Left lung (tissue), 10 donors: ENCODE results near the gene OTOF. TPM values are rescaled to one million over a fixed set of nuclear protein-coding genes. Genes with fewer than 3 reads are reported as not detected.

Experiments used
- ATAC-seq: fragments of 200-7000 bp; cut with Tn5 transposase; one replicate; pipeline ENCODE4 v1.9.1; 2020; ENCODE audit warnings: moderate library complexity
- DNase-seq, 4 donors: peaks; one replicate each; pipeline ENCODE4 v3.0.0-alpha.2; 2013 to 2020
- H3K27ac ChIP-seq, 2 donors: fragments of 200-600 bp; sonication (generic) in 1 of 2; one replicate each; pipeline versions ENCODE4 v1.5.0 to v1.8.0; 2020 to 2021
- H3K27me3 ChIP-seq, 2 donors: fragments of 200-600 bp; sonication (generic) in 1 of 2; one replicate each; pipeline versions ENCODE4 v1.5.0 to v1.8.0; 2020 to 2021
- H3K36me3 ChIP-seq, 2 donors: fragments of 200-600 bp; sonication (generic) in 1 of 2; one replicate each; pipeline versions ENCODE4 v1.5.0 to v1.8.0; 2020 to 2021
- H3K4me1 ChIP-seq, 2 donors: fragments of 200-600 bp; one replicate each; pipeline ENCODE4 v1.8.0; 2021
- H3K4me3 ChIP-seq, 2 donors: fragments of 200-600 bp; sonication (generic) in 1 of 2; one replicate each; pipeline versions ENCODE4 v1.5.0 to v1.8.0; 2020 to 2021; ENCODE audit warnings: mild to moderate bottlenecking in 1 of 2
- H3K9me3 ChIP-seq, 2 donors: fragments of 200-600 bp; sonication (generic) in 1 of 2; one replicate each; pipeline versions ENCODE4 v1.5.0 to v1.8.0; 2020 to 2021
- CTCF ChIP-seq, 2 donors: fragments of 200-600 bp; sonication (generic) in 1 of 2; IDR thresholded peaks; one replicate each; pipeline versions ENCODE4 v1.5.0 to v1.8.0; 2021; ENCODE audit warnings: antibody characterized with exemption in 2 of 2
- intact Hi-C, 2 donors: fragments of 100-400 bp; cut with DNase I; formaldehyde crosslinking; loops; one replicate each; pipeline versions ENCODE4 v1.11.2 to v1.14.2; 2022
- polyA plus RNA-seq, 6 donors: library from polyadenylated mRNA; unstranded; fragments of 120-200 nt; gene quantifications; one replicate each; pipeline ENCODE4 v1.2.1, GENCODE V29; 2013; ENCODE audit not compliant: insufficient read length in 6 of 6
- total RNA-seq, 2 donors: library from RNA; stranded (reverse); fragmentation: NEBNext Ultra II Directional; extraction: Animal tissue kit (Norgen Biotek cat#: 25700); gene quantifications; one replicate each; pipeline ENCODE4 v1.2.1, GENCODE V29; 2021
- donor health status: DM: no; HTN: yes; CAD: no.
- donor health status: DM: no; HTN: no; CAD: no.

The OTOF gene
- total and polyA plus RNA-seq, 8 donors = 0.03 to 0.20 (median 0.10) TPM; not detected in 1

- no peak overlapping the region for H3K27ac ChIP-seq
- DNase-seq (no peak), ATAC-seq (no peak)
- no peak for TF ChIP-seq CTCF (IDR thresholded peaks at IDR 0.05)
- H3K4me1 ChIP-seq = no peaks in the 10 kb centered on the region
- H3K36me3 ChIP-seq = no peaks in the 10 kb centered on the region
- H3K27me3 ChIP-seq = no peaks in the 10 kb centered on the region
- H3K9me3 ChIP-seq = no peaks in the 10 kb centered on the region
- intact Hi-C loops = no loop called here
- no peak overlapping the region for H3K4me3 ChIP-seq
Observed at GRCh38 chr2:26444236-26444635, 33.7 kb downstream of the OTOF start.

- no peak for ATAC-seq
- no peak for TF ChIP-seq CTCF (IDR thresholded peaks at IDR 0.05)
- H3K4me1 ChIP-seq = no peaks in the 10 kb centered on the region
- no peaks in the 10 kb centered on the region for H3K9me3 ChIP-seq
- H3K4me3 ChIP-seq = no peak overlapping the region
- intact Hi-C loops = no loop called here
- no peak overlapping the region for H3K27ac ChIP-seq
- no peaks in the 10 kb centered on the region for H3K27me3 ChIP-seq
- DNase-seq = no peak
- no peaks in the 10 kb centered on the region for H3K36me3 ChIP-seq
Observed at GRCh38 chr2:26442707-26443106, 35.2 kb downstream of the OTOF start.

- TF ChIP-seq CTCF (IDR thresholded peaks at IDR 0.05) = no peak
- no peak for ATAC-seq
Observed at GRCh38 chr2:26442301-26442700, 35.6 kb downstream of the OTOF start.

GRCh38 chr2:26438926-26439325 lies 39.0 kb downstream of the OTOF start:
- TF ChIP-seq CTCF (IDR thresholded peaks at IDR 0.05) = no peak
- ATAC-seq (no peak), DNase-seq (no peak)
- no peaks in the 10 kb centered on the region for H3K9me3 ChIP-seq
- intact Hi-C loops = no loop called here
- H3K27me3 ChIP-seq = no peaks in the 10 kb centered on the region
- H3K4me1 ChIP-seq = no peaks in the 10 kb centered on the region
- H3K36me3 ChIP-seq = no peaks in the 10 kb centered on the region
- H3K4me3 ChIP-seq = no peak overlapping the region
- no peak overlapping the region for H3K27ac ChIP-seq

More at GRCh38 chr2:26442301-26442700, 35.6 kb downstream of the OTOF start:
- Histone ChIP-seq H3K4me3 (no peak overlapping the region), H3K4me1 (no peaks in the 10 kb centered on the region), H3K27me3 (no peaks in the 10 kb centered on the region), H3K27ac (no peak overlapping the region), H3K36me3 (no peaks in the 10 kb centered on the region), H3K9me3 (no peaks in the 10 kb centered on the region)
- intact Hi-C loops = no loop called here
- DNase-seq = no peak

GRCh38 chr2:26438526-26438925 lies 39.4 kb downstream of the OTOF start:
- H3K27ac ChIP-seq = no peak overlapping the region
- H3K9me3 ChIP-seq = no peaks in the 10 kb centered on the region
- H3K4me3 ChIP-seq = no peak overlapping the region
- DNase-seq (no peak), ATAC-seq (no peak)
- H3K36me3 ChIP-seq = no peaks in the 10 kb centered on the region
- no peaks in the 10 kb centered on the region for H3K27me3 ChIP-seq
- no peaks in the 10 kb centered on the region for H3K4me1 ChIP-seq
- no peak for TF ChIP-seq CTCF (IDR thresholded peaks at IDR 0.05)
- intact Hi-C loops = no loop called here
